BLaER1 (cell line): Measurements from ENCODE around the gene PXYLP1.

ENCODE experiments used
- H3K27ac ChIP-seq: shearing (Covaris generic); formaldehyde crosslinking; 2 replicates; pipeline ENCODE4 v1.8.1; 2022
- H3K27me3 ChIP-seq: shearing (Covaris generic); formaldehyde crosslinking; 2 replicates; pipeline ENCODE4 v1.8.1; 2022
- H3K36me3 ChIP-seq: shearing (Covaris generic); formaldehyde crosslinking; 2 replicates; pipeline ENCODE4 v1.8.1; 2022
- H3K4me1 ChIP-seq: shearing (Covaris generic); formaldehyde crosslinking; 2 replicates; pipeline ENCODE4 v1.8.1; 2022
- H3K4me2 ChIP-seq: shearing (Covaris generic); formaldehyde crosslinking; 2 replicates; pipeline ENCODE4 v1.8.1; 2022
- H3K4me3 ChIP-seq: shearing (Covaris generic); formaldehyde crosslinking; 2 replicates; pipeline ENCODE4 v1.8.1; 2022
- H3K9ac ChIP-seq: shearing (Covaris generic); formaldehyde crosslinking; 2 replicates; pipeline ENCODE4 v1.8.1; 2022
- H3K9me3 ChIP-seq: shearing (Covaris generic); formaldehyde crosslinking; 2 replicates; pipeline ENCODE4 v1.8.1; 2022
- H4K20me1 ChIP-seq: shearing (Covaris generic); formaldehyde crosslinking; 2 replicates; pipeline ENCODE4 v1.8.1; 2022
- Cebpa-rat ChIP-seq: shearing (Covaris generic); IDR thresholded peaks from 2 replicates; pipeline ENCODE4 v1.8.1; 2022

Gene PXYLP1

GRCh38 chr3:141255846-141256261 lies 24.2 kb downstream of the PXYLP1 start:
- Histone ChIP-seq H4K20me1 (0 out of 2 replicates have a peak, but pooled peaks cover 6% of the 10 kb centered on the region), H3K27ac (no peak overlapping the region)

DNA sequence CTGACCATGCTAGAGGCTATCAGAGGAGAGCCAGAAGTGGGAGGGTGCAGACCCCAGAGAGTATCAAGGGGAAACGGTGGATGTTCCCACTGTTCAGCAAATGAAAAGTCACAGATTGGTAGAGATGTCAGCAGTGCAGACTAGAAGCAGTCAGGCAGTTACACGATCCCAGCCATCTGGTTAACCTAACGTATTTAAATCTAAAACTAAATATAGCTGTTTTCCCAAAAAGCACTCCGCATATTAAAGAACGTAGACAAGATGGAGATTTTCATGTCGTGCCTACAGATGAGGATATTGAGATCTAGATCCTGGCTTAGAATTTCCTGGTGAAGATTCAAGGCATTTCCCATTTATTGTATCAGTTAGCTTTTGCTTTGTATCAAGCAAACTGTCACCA lies 25.2 kb downstream of the PXYLP1 start:
- no peaks in the 10 kb centered on the region for H3K27me3 ChIP-seq
- H3K27ac ChIP-seq, result no peak overlapping the region
- no peak for TF ChIP-seq Cebpa-rat
- H3K4me1 ChIP-seq, result no peaks in the 10 kb centered on the region; the same call in 1 of the 2 replicates
- no peak overlapping the region for H3K4me3 ChIP-seq
- H4K20me1 ChIP-seq, result 0 out of 2 replicates have a peak, but pooled peaks cover 6% of the 10 kb centered on the region
- H3K9me3 ChIP-seq, result no peaks in the 10 kb centered on the region
- no peak overlapping the region for H3K4me2 ChIP-seq
- peaks cover 46% of the 10 kb centered on the region for H3K36me3 ChIP-seq
- no peak overlapping the region for H3K9ac ChIP-seq

More at GRCh38 chr3:141255846-141256261, 24.2 kb downstream of the PXYLP1 start:
- no peaks in the 10 kb centered on the region for H3K9me3 ChIP-seq
- no peak overlapping the region for H3K4me2 ChIP-seq
- no peak overlapping the region for H3K9ac ChIP-seq
- TF ChIP-seq Cebpa-rat, result no peak
- H3K4me1 ChIP-seq, result no peaks in the 10 kb centered on the region; the same call in 1 of the 2 replicates
- no peak overlapping the region for H3K4me3 ChIP-seq
- H3K27me3 ChIP-seq, result no peaks in the 10 kb centered on the region
- H3K36me3 ChIP-seq, result peaks cover 43% of the 10 kb centered on the region

DNA sequence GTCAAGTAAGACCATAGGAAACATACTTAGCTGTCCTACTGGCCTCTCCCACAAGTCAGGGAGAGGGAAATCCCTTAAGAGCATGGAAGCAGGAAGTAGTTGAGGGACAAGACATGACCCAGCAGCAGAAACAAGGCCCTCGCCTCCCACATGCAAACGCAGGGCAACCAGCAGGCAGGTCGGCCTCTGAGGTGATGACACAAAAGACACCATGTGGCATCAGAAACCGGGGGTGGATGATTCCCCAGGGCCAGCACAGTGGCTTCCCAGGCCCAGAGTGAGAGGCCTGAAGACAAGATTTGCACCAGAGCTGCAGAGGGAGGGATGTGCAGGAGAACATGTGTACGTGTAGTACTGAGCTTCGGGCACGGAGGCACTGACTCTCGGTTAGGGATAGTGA lies 26.3 kb downstream of the PXYLP1 start:
- Histone ChIP-seq H3K27ac (no peak overlapping the region), H3K27me3 (no peaks in the 10 kb centered on the region), H3K4me2 (no peak overlapping the region), H3K4me3 (no peak overlapping the region), H4K20me1 (0 out of 2 replicates have a peak, but pooled peaks cover 3% of the 10 kb centered on the region), H3K9ac (no peak overlapping the region), H3K36me3 (peaks cover 40% of the 10 kb centered on the region), H3K9me3 (no peaks in the 10 kb centered on the region), H3K4me1 (no peaks in the 10 kb centered on the region; the same call in 1 of the 2 replicates)
- TF ChIP-seq Cebpa-rat, result no peak

- TF ChIP-seq Cebpa-rat, result no peak
- Histone ChIP-seq H3K9me3 (no peaks in the 10 kb centered on the region), H3K27ac (no peak overlapping the region), H3K4me2 (no peak overlapping the region), H3K9ac (no peak overlapping the region), H3K27me3 (no peaks in the 10 kb centered on the region), H3K4me1 (no peaks in the 10 kb centered on the region; the same call in 1 of the 2 replicates), H3K36me3 (peaks cover 41% of the 10 kb centered on the region), H3K4me3 (no peak overlapping the region), H4K20me1 (no peaks in the 10 kb centered on the region)
Measured at GRCh38 chr3:141258973-141259372, 27.3 kb downstream of the PXYLP1 start.

GRCh38 chr3:141259821-141260629 lies 28.4 kb downstream of the PXYLP1 start:
- Histone ChIP-seq H3K27me3 (no peaks in the 10 kb centered on the region), H3K9me3 (no peaks in the 10 kb centered on the region), H3K4me2 (no peak overlapping the region), H3K27ac (no peak overlapping the region), H3K4me1 (no peaks in the 10 kb centered on the region; the same call in 1 of the 2 replicates), H3K4me3 (no peak overlapping the region), H3K9ac (no peak overlapping the region), H4K20me1 (no peaks in the 10 kb centered on the region), H3K36me3 (peaks cover 52% of the 10 kb centered on the region)
- no peak for TF ChIP-seq Cebpa-rat

DNA sequence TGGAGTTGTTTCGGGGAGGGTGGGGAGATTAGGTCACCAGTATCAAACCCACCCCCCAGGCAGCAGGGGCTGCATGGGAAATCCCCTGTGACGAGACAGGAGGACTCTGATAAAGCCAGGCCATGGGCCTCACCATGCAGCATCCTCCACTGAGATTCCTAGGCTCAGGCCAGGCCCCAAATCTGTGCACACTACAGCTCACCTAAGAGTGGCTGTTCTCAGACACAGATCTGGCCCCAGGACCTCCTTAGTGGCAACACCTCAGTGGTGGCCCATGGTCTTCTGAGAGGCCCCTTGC lies 29.0 kb downstream of the PXYLP1 start:
- H3K9ac ChIP-seq, result no peak overlapping the region
- H3K4me2 ChIP-seq, result no peak overlapping the region
- H4K20me1 ChIP-seq, result no peaks in the 10 kb centered on the region
- TF ChIP-seq Cebpa-rat, result no peak
- no peaks in the 10 kb centered on the region for H3K27me3 ChIP-seq
- no peaks in the 10 kb centered on the region; the same call in 1 of the 2 replicates for H3K4me1 ChIP-seq
- no peak overlapping the region for H3K27ac ChIP-seq
- no peaks in the 10 kb centered on the region for H3K9me3 ChIP-seq
- no peak overlapping the region for H3K4me3 ChIP-seq
- peaks cover 56% of the 10 kb centered on the region for H3K36me3 ChIP-seq

- Histone ChIP-seq H4K20me1 (no peaks in the 10 kb centered on the region), H3K4me1 (peaks cover 7% of the 10 kb centered on the region), H3K9ac (no peak overlapping the region), H3K4me2 (no peak overlapping the region), H3K27ac (no peak overlapping the region), H3K27me3 (no peaks in the 10 kb centered on the region), H3K36me3 (peaks cover 47% of the 10 kb centered on the region), H3K9me3 (no peaks in the 10 kb centered on the region), H3K4me3 (no peak overlapping the region)
- TF ChIP-seq Cebpa-rat, result no peak
Measured at GRCh38 chr3:141261472-141262307, 30.1 kb downstream of the PXYLP1 start.

GRCh38 chr3:141262308-141262705 lies 30.7 kb downstream of the PXYLP1 start:
- H3K27ac ChIP-seq, result no peak overlapping the region
- H3K9me3 ChIP-seq, result no peaks in the 10 kb centered on the region
- no peaks in the 10 kb centered on the region for H3K27me3 ChIP-seq
- H3K4me3 ChIP-seq, result no peak overlapping the region
- H3K4me2 ChIP-seq, result no peak overlapping the region
- peaks cover 46% of the 10 kb centered on the region for H3K36me3 ChIP-seq
- TF ChIP-seq Cebpa-rat, result no peak
- peaks cover 13% of the 10 kb centered on the region for H3K4me1 ChIP-seq
- no peaks in the 10 kb centered on the region for H4K20me1 ChIP-seq
- no peak overlapping the region for H3K9ac ChIP-seq

DNA sequence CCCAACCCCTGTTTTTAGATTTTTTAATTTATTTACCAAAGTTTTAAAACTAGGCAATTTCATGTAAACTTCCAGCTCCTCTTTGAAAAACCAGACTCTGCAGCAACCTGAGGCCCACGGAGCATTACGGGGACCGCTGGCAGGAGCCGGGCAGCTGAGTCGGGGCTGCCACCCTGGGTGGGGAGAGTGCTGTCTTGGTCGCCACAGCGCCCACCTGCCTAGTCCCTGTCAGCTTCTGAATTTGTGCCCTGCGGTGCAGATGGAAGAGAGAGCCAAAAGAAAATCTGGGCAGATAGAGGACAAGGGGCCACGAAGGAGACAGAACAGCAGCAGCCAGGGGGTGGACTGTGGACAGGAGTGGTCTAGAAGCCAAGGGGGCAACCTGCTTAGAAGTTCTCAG lies 34.6 kb downstream of the PXYLP1 start:
- TF ChIP-seq Cebpa-rat, result no peak
- no peak overlapping the region for H3K4me3 ChIP-seq
- H3K4me1 ChIP-seq, result peaks cover 16% of the 10 kb centered on the region
- no peaks in the 10 kb centered on the region for H3K9me3 ChIP-seq
- H3K27me3 ChIP-seq, result no peaks in the 10 kb centered on the region
- H3K4me2 ChIP-seq, result no peak overlapping the region
- H4K20me1 ChIP-seq, result no peaks in the 10 kb centered on the region
- no peak overlapping the region for H3K9ac ChIP-seq
- peaks cover 40% of the 10 kb centered on the region; the same call in 1 of the 2 replicates for H3K36me3 ChIP-seq
- H3K27ac ChIP-seq, result no peak overlapping the region
